ENCODE data around the gene NEMP1. TPM values are rescaled to one million over a fixed set of nuclear protein-coding genes. Genes with fewer than 3 reads are reported as not detected.
"Not testable (repeated sequence)": the region's sequence is repeated elsewhere in the genome, so short reads cannot be mapped to it uniquely, and the experiment has no call there.

NEMP1 gene
- total RNA-seq, 6 experiments from 2014 or later, result 13.0 to 22.1 (median 20.7) TPM

DNA sequence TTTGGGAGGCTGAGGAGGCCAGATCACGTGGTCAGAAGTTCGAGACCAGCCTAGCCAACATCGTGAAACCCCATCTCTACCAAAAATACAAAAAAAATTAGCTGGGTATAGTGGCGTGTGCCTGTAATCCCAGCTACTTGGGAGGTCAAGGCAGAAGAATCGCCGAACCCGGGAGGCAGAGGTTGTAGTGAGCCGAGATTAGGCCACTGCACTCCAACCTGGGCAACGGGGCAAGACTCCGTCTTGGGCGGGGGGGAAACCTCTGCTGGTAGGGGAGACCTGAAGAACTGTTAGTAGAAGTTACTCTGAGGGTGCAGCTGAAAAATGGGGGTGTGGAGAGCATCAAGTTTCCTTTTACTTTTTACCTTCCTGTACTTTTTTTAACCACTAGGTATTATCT lies 47.5 kb upstream of the NEMP1 start:
- H3K9me3 Mint-ChIP-seq, result no peaks in the 10 kb centered on the region
- peaks cover 15% of the 10 kb centered on the region for H3K36me3 Mint-ChIP-seq (ENCODE audit: low read depth)
- peaks cover 35% of the 10 kb centered on the region for H3K4me1 Mint-ChIP-seq (ENCODE audit: low read depth)
- H3K27ac Mint-ChIP-seq, result no peak overlapping the region
- no peak overlapping the region for H3K4me3 Mint-ChIP-seq
- no peak for DNase-seq
- TF ChIP-seq, protein P1, sequence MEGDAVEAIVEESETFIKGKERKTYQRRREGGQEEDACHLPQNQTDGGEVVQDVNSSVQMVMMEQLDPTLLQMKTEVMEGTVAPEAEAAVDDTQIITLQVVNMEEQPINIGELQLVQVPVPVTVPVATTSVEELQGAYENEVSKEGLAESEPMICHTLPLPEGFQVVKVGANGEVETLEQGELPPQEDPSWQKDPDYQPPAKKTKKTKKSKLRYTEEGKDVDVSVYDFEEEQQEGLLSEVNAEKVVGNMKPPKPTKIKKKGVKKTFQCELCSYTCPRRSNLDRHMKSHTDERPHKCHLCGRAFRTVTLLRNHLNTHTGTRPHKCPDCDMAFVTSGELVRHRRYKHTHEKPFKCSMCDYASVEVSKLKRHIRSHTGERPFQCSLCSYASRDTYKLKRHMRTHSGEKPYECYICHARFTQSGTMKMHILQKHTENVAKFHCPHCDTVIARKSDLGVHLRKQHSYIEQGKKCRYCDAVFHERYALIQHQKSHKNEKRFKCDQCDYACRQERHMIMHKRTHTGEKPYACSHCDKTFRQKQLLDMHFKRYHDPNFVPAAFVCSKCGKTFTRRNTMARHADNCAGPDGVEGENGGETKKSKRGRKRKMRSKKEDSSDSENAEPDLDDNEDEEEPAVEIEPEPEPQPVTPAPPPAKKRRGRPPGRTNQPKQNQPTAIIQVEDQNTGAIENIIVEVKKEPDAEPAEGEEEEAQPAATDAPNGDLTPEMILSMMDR (IDR thresholded peaks at IDR 0.05), result no peak
- H3K27me3 Mint-ChIP-seq (ENCODE audit: insufficient read depth), result peaks cover 2% of the 10 kb centered on the region

DNA sequence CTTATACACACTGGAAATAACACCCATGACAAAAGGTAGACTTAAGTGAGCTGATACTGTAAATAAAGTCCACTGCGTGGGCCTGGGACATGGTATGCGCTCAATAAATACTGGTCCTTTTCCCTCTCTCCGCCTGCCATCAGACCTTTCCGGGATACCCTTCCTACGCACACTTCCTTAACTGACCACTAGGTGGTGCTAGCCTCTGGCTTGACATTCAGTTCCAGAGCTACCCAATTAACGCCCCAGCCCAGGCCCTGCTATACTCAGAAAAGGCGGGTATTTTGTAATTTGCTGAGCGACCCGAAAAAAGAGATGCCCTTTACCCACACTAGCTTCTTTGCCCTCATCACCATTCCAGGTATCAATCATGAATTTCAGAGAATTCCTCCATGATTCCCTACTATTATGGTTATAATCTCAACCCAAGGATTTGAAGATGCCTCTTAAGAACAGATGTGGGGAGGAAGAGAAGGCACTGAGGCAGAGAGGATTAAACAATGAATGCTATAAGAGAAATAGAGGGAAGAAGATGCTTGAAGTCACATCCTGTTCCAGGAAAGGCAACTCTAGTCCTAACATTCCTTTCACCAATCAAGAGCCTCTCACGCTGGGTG lies 45.8 kb upstream of the NEMP1 start:
- no peaks in the 10 kb centered on the region for H3K27me3 Mint-ChIP-seq (ENCODE audit: insufficient read depth)
- no peak overlapping the region for H3K27ac Mint-ChIP-seq
- H3K36me3 Mint-ChIP-seq (ENCODE audit: low read depth), result no peaks in the 10 kb centered on the region
- no peaks in the 10 kb centered on the region for H3K9me3 Mint-ChIP-seq
- TF ChIP-seq, protein P1 (IDR thresholded peaks at IDR 0.05), result peak; percentile 99
- peak; percentile 64 for DNase-seq
- H3K4me1 Mint-ChIP-seq (ENCODE audit: low read depth), result peaks cover 27% of the 10 kb centered on the region
- H3K4me3 Mint-ChIP-seq, result no peak overlapping the region

DNA sequence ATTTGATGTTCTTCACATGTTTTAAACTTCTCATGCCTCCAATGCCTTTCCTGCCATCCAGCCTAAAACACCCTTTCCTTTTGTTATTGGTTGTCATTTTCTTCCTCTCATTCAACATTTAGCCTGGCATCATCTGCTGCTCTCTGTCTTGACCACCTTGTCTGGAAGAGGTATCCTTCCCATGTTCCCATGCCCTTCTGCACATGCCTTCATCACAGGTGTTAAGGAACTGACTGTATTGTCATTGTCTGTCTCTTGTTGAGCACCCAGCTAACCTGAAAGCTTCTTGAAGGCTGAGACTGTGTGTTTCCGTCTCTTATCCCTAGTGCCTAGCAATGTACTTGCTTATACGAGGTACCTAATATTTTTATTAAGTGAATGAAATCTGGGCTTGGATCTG lies 45.2 kb upstream of the NEMP1 start:
- no peaks in the 10 kb centered on the region for H3K36me3 Mint-ChIP-seq (ENCODE audit: low read depth)

DNA sequence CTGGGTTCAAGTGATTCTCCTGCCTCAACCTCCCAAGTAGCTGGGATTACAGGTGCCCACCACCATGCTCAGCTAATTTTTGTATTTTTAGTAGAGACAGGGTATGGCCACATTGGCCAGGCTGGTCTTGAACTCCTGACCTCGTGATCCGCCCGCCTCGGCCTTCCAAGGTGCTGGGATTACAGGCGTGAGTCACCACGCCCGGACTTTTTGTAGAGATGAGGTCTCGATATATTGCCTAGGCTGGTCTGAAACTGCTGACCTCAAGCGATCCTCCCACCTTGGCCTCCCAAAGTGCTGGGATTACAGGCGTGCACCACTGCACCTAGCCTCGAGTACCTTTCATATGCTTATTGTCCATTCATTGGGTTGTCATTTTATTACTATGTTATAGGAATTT lies 42.1 kb upstream of the NEMP1 start:
- not testable (repeated sequence) for DNase-seq; H3K36me3 Mint-ChIP-seq (ENCODE audit: low read depth); H3K27ac Mint-ChIP-seq; H3K9me3 Mint-ChIP-seq; H3K4me3 Mint-ChIP-seq; H3K27me3 Mint-ChIP-seq (ENCODE audit: insufficient read depth)
- H3K4me1 Mint-ChIP-seq (ENCODE audit: low read depth), result peaks cover 29% of the 10 kb centered on the region

More for the DNA sequence above, 45.2 kb upstream of the NEMP1 start:
- Mint-ChIP-seq H3K4me3 (no peak overlapping the region), H3K9me3 (no peaks in the 10 kb centered on the region), H3K27ac (no peak overlapping the region), H3K27me3 (ENCODE audit: insufficient read depth) (no peaks in the 10 kb centered on the region), H3K4me1 (ENCODE audit: low read depth) (peaks cover 33% of the 10 kb centered on the region)
- DNase-seq, result no peak
- TF ChIP-seq, protein P1 (IDR thresholded peaks at IDR 0.05), result no peak

DNA sequence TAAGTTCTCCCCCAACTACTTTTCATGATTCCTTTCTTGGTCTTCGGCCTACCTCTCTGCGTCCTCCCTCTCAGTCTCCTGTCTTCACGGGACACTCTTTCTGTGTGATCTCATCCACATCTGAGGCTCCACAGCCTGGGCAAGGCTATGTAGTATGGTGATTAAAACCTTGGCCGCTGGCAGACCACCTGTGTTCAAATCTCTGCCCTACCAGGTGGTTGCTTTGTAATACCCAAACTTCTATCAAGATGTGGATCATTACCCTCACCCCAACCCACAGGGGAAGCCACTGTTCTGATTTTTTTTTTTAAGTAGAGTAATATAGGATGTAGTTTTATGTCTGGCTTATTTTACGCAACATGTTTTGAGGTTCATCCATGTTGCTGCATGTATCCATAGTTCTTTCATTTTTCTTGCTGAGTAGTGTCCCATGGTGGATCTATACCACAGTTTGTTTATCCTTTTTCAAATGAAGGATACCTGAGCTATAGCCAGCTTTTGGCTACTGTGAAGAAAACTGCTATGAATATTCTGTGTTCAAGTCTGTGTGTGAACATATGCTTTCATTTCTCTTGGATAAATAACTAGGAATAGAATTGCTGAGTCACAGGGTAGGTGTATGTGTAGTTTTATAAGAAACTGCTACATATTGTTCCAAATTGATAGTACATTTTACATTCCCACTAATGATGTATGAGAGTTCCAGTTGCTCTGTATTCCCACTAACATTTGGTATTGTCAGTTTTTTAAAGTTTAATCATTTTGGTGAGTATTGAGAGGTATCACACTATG lies 40.9 kb upstream of the NEMP1 start:
- Mint-ChIP-seq H3K4me3 (no peak overlapping the region), H3K27ac (peak overlapping the region; percentile 86), H3K27me3 (ENCODE audit: insufficient read depth) (no peaks in the 10 kb centered on the region; the same call in none of the 2 replicates), H3K36me3 (ENCODE audit: low read depth) (no peaks in the 10 kb centered on the region), H3K4me1 (ENCODE audit: low read depth) (peaks cover 26% of the 10 kb centered on the region), H3K9me3 (no peaks in the 10 kb centered on the region)
- TF ChIP-seq, protein P1 (IDR thresholded peaks at IDR 0.05), result no peak
- no peak for DNase-seq

DNA sequence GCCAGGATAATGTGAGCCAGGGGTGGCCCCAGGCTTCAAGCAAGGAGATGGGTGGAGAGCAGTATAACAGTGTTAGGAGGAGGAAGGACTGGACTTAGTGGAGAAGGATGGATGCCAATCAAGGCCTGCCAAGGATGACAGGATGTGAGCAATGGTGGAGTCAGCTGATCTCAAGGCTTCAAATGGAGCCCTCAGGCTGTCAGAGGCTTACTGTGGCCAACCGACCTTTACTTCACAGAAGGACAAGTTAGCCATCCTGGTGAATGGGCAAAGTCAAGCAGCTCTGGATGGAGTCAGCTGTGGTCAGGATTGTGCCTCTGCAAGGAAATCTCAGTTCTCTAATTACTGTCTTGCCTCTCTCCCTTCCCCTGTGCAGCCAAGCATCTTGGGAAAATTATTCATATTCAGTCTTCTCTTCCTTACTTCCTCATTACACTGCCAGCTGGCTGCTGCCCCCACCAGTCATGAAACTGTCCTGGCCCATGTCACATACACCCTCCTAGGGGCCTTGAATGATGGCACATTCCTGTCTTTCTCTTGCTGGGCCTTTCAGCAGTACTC lies 40.2 kb upstream of the NEMP1 start:
- peak overlapping the region; percentile 7; the same call in 1 of the 2 replicates for H3K4me3 Mint-ChIP-seq
- H3K27me3 Mint-ChIP-seq (ENCODE audit: insufficient read depth), result no peaks in the 10 kb centered on the region; the same call in none of the 2 replicates
- H3K9me3 Mint-ChIP-seq, result no peaks in the 10 kb centered on the region
- TF ChIP-seq, protein P1 (IDR thresholded peaks at IDR 0.05), result no peak
- no peaks in the 10 kb centered on the region for H3K36me3 Mint-ChIP-seq (ENCODE audit: low read depth)
- H3K4me1 Mint-ChIP-seq (ENCODE audit: low read depth), result peaks cover 20% of the 10 kb centered on the region
- DNase-seq, result peak; percentile 67
- peak overlapping the region; percentile 86 for H3K27ac Mint-ChIP-seq

All from HFFc6 (cell line).